Stimulated activated CD8-positive, alpha-beta memory T cell treated with anti-CD3 and anti-CD28 coated beads, Interleukin-7, amount 100 ng/mL, for 4 hours (primary cell): ENCODE results near the gene PAPPA2.

Source experiments
- DNase-seq, 2 donors: peaks; one replicate each; pipeline ENCODE4 v3.0.0-alpha.2; 2020; ENCODE audit warnings: low read depth in 2 of 2

The PAPPA2 gene

GRCh38 chr1:176802316-176802715 is 339.3 kb downstream of the PAPPA2 start:
- no peak for DNase-seq

GRCh38 chr1:176803042-176803441 is 340.1 kb downstream of the PAPPA2 start:
- DNase-seq = no peak

- no peak for DNase-seq
Measured at GRCh38 chr1:176803596-176803995, 340.6 kb downstream of the PAPPA2 start.

GRCh38 chr1:176809292-176809691 is 346.3 kb downstream of the PAPPA2 start:
- DNase-seq = no peak

GRCh38 chr1:176811511-176812288 is 348.7 kb downstream of the PAPPA2 start:
- DNase-seq = no peak

- DNase-seq = no peak
Measured at GRCh38 chr1:176815621-176816020, 352.6 kb downstream of the PAPPA2 start.

GRCh38 chr1:176816232-176816631 is 353.3 kb downstream of the PAPPA2 start:
- no peak for DNase-seq

- no peak for DNase-seq
Measured at GRCh38 chr1:176820391-176821031, 357.5 kb downstream of the PAPPA2 start.

- DNase-seq = no peak
Measured at GRCh38 chr1:176826265-176826664, 363.3 kb downstream of the PAPPA2 start.

GRCh38 chr1:176829261-176829660 is 366.3 kb downstream of the PAPPA2 start:
- no peak for DNase-seq

- no peak for DNase-seq
Measured at GRCh38 chr1:176831150-176831549, 368.2 kb downstream of the PAPPA2 start.

- no peak for DNase-seq
Measured at GRCh38 chr1:176837708-176838107, 374.7 kb downstream of the PAPPA2 start.

- DNase-seq = no peak
Measured at GRCh38 chr1:176838276-176838995, 375.5 kb downstream of the PAPPA2 start.

- no peak for DNase-seq
Measured at GRCh38 chr1:176839216-176839615, 376.2 kb downstream of the PAPPA2 start.

GRCh38 chr1:176841238-176841637 is 378.3 kb downstream of the PAPPA2 start:
- DNase-seq = no peak

GRCh38 chr1:176843352-176844297 is 380.6 kb downstream of the PAPPA2 start:
- no peak for DNase-seq

GRCh38 chr1:176847052-176847451 is 384.1 kb downstream of the PAPPA2 start:
- no peak for DNase-seq

- DNase-seq = no peak
Measured at GRCh38 chr1:176849281-176849680, 386.3 kb downstream of the PAPPA2 start.

- DNase-seq = no peak
Measured at GRCh38 chr1:176850871-176851270, 387.9 kb downstream of the PAPPA2 start.

GRCh38 chr1:176852124-176852523 is 389.1 kb downstream of the PAPPA2 start:
- no peak for DNase-seq

- no peak for DNase-seq
Measured at GRCh38 chr1:176853503-176853902, 390.5 kb downstream of the PAPPA2 start.

- no peak for DNase-seq
Measured at GRCh38 chr1:176854121-176854520, 391.1 kb downstream of the PAPPA2 start.
